IMR-90 (cell line): ENCODE results near the gene ERC2. TPM values are rescaled to one million over a fixed set of nuclear protein-coding genes. Genes with fewer than 3 reads are reported as not detected.

Source experiments
- ATAC-seq: fragments of 200-7000 bp; cut with Tn5 transposase; 2 replicates; pipeline ENCODE4 v1.9.1; 2020; ENCODE audit warnings: low read depth, mild to moderate bottlenecking, moderate library complexity
- BruUV-seq: library from RNA; stranded (reverse); fragments of 400-500 nt; replicated peaks from 2 replicates; lab custom pipeline; 2021; lab: Mats Ljungman, UMichigan
- CTCF ChIA-PET: fragments of 300-600 bp; formaldehyde crosslinking; extraction: SDS; loops from one replicate; lab custom pipeline; 2021; ENCODE audit warnings: antibody characterized with exemption; lab: Yijun Ruan, JAX
- POLR2A ChIA-PET: fragments of 300-600 bp; sonication (Branson Sonifier 250); formaldehyde crosslinking; loops from one replicate; lab custom pipeline; 2022; ENCODE audit warnings: antibody characterized with exemption; ENCODE audit not compliant: unreplicated experiment; lab: Charles Lee
- DNase-seq: peaks from one replicate; pipeline ENCODE4 v3.0.0; 2013
- H2AFZ ChIP-seq: replicated peaks from 2 replicates; pipeline ENCODE3; 2013; ENCODE audit warnings: low read length, mild to moderate bottlenecking; ENCODE audit not compliant: poor library complexity
- H2AK5ac ChIP-seq: 2 replicates; pipeline ENCODE4 v1.6.1; 2013; ENCODE audit warnings: low read depth, low read length, inconsistent platforms
- H2AK9ac ChIP-seq: replicated peaks from 2 replicates; pipeline ENCODE3; 2013; ENCODE audit warnings: mild to moderate bottlenecking, low read depth, low read length, moderate library complexity; ENCODE audit not compliant: poor library complexity
- H2BK120ac ChIP-seq: 2 replicates; pipeline ENCODE4 v1.6.1; 2013; ENCODE audit warnings: low read depth, low read length, inconsistent platforms
- H2BK15ac ChIP-seq: 3 replicates; pipeline ENCODE4 v1.6.1; 2013; ENCODE audit warnings: low read depth, low read length, inconsistent platforms
- H2BK20ac ChIP-seq: 2 replicates; pipeline ENCODE4 v1.6.1; 2013; ENCODE audit warnings: low read depth, mild to moderate bottlenecking, inconsistent platforms, low read length, moderate library complexity
- H2BK5ac ChIP-seq: 2 replicates; pipeline ENCODE4 v1.6.1; 2013; ENCODE audit warnings: mild to moderate bottlenecking, low read depth, low read length, inconsistent platforms; ENCODE audit not compliant: poor library complexity, severe bottlenecking
- H3K14ac ChIP-seq: replicated peaks from 2 replicates; pipeline ENCODE4 v1.6.1; 2013; ENCODE audit warnings: low read depth, low read length, inconsistent platforms
- H3K18ac ChIP-seq: 2 replicates; pipeline ENCODE4 v1.6.1; 2013; ENCODE audit warnings: low read depth, low read length, control low read depth
- H3K23ac ChIP-seq: 2 replicates; pipeline ENCODE4 v1.6.1; 2013; ENCODE audit warnings: low read depth, low read length, inconsistent platforms
- H3K27ac ChIP-seq: 2 replicates; pipeline ENCODE4 v1.5.1; 2013; ENCODE audit warnings: mild to moderate bottlenecking, control low read depth, low read length; ENCODE audit not compliant: insufficient read depth
- H3K27me3 ChIP-seq: 2 replicates; pipeline ENCODE4 v1.6.1; 2013; ENCODE audit warnings: low read length; ENCODE audit not compliant: control insufficient read depth, insufficient read depth
- H3K36me3 ChIP-seq: 2 replicates; pipeline ENCODE4 v1.6.1; 2013; ENCODE audit warnings: low read length, mixed read lengths; ENCODE audit not compliant: control insufficient read depth, insufficient read depth
- H3K4ac ChIP-seq: 2 replicates; pipeline ENCODE4 v1.6.1; 2013; ENCODE audit warnings: low read depth, low read length, inconsistent platforms
- H3K4me1 ChIP-seq: 2 replicates; pipeline ENCODE4 v1.6.1; 2013; ENCODE audit warnings: low read length, mixed read lengths; ENCODE audit not compliant: control insufficient read depth, insufficient read depth
- H3K4me2 ChIP-seq: 2 replicates; pipeline ENCODE4 v1.6.1; 2013; ENCODE audit warnings: low read depth, mild to moderate bottlenecking, control low read depth, low read length, moderate library complexity
- H3K4me3 ChIP-seq: 2 replicates; pipeline ENCODE4 v1.5.1; 2013; ENCODE audit warnings: low read depth, mild to moderate bottlenecking, control low read depth, low read length, moderate library complexity; ENCODE audit not compliant: insufficient read depth
- H3K56ac ChIP-seq: 2 replicates; pipeline ENCODE4 v1.6.1; 2013; ENCODE audit warnings: low read length, inconsistent platforms; ENCODE audit not compliant: insufficient read depth; ENCODE audit errors: extremely low read depth
- H3K79me1 ChIP-seq, 2 experiments: 2 replicates each; pipeline ENCODE4 v1.6.1; 2013; ENCODE audit warnings: low read length in 2 of 2, inconsistent platforms in 1 of 2, low read depth in 1 of 2
- H3K9ac ChIP-seq: 2 replicates; pipeline ENCODE4 v1.6.1; 2013; ENCODE audit warnings: low read depth, low read length, control low read depth
- H3K9me1 ChIP-seq: 2 replicates; pipeline ENCODE4 v1.6.1; 2013; ENCODE audit warnings: low read length, inconsistent platforms; ENCODE audit not compliant: insufficient read depth
- H3K9me3 ChIP-seq: 2 replicates; pipeline ENCODE4 v1.6.1; 2013; ENCODE audit warnings: low read length; ENCODE audit not compliant: control insufficient read depth, insufficient read depth
- H4K20me1 ChIP-seq: 2 replicates; pipeline ENCODE4 v1.6.1; 2013; ENCODE audit warnings: low read length, inconsistent platforms; ENCODE audit not compliant: insufficient read depth
- H4K5ac ChIP-seq: 2 replicates; pipeline ENCODE4 v1.6.1; 2013; ENCODE audit warnings: mild to moderate bottlenecking, low read depth, low read length, control low read depth
- H4K8ac ChIP-seq, 2 experiments: 2 replicates each; pipeline ENCODE4 v1.6.1; 2013; ENCODE audit warnings: low read depth in 2 of 2, low read length in 2 of 2, control low read depth in 1 of 2, inconsistent platforms in 1 of 2
- H4K91ac ChIP-seq: 2 replicates; pipeline ENCODE4 v1.6.1; 2013; ENCODE audit warnings: low read depth, low read length, inconsistent platforms; ENCODE audit not compliant: insufficient read depth
- BHLHE40 ChIP-seq: fragments of 150-350 bp; IDR thresholded peaks from 2 replicates; pipeline ENCODE4 v1.6.1; 2016; ENCODE audit warnings: mild to moderate bottlenecking, low read depth, low read length
- CEBPB ChIP-seq: IDR thresholded peaks from 2 replicates; pipeline ENCODE4 v1.6.1; 2012; ENCODE audit warnings: low read depth, low read length, improper control_type of control experiment
- POLR2A ChIP-seq: IDR thresholded peaks from 2 replicates; pipeline ENCODE4 v1.6.1; 2012; ENCODE audit warnings: mild to moderate bottlenecking, low read depth, low read length
- RAD21 ChIP-seq: IDR thresholded peaks from 2 replicates; pipeline ENCODE4 v1.6.1; 2012; ENCODE audit warnings: low read length, improper control_type of control experiment
- RCOR1 ChIP-seq: IDR thresholded peaks from 2 replicates; pipeline ENCODE4 v1.6.1; 2012; ENCODE audit warnings: mild to moderate bottlenecking, low read length, improper control_type of control experiment; ENCODE audit not compliant: insufficient replicate concordance
- WGBS, 2 experiments: methylation state at CpG; one replicate each; pipeline versions ENCODE4 v1.1.5 to v1.1.7; 2013; ENCODE audit warnings: missing lambda C conversion rate in 2 of 2; ENCODE audit not compliant: insufficient read length in 1 of 2; ENCODE audit errors: extremely low coverage in 2 of 2; 5-methylcytosine and 5-hydroxymethylcytosine counted together
- dilution Hi-C: fragments of 300-500 bp; cut with HindIII; formaldehyde crosslinking; loops from one replicate; pipeline ENCODE4 v1.14.3; 2018; ENCODE audit warnings: low sequenced_read_pairs; ENCODE audit not compliant: unreplicated experiment
- in situ Hi-C: fragments of 300-500 bp; cut with MboI; formaldehyde crosslinking; loops from 3 replicates; pipeline ENCODE4 v1.14.3; 2019; ENCODE audit warnings: low sequenced_read_pairs, inconsistent platforms, mixed read lengths
- intact Hi-C: fragments of 100-400 bp; cut with micrococcal nuclease; formaldehyde crosslinking; loops from 2 replicates; pipeline ENCODE4 v1.10.0; 2022
- polyA plus RNA-seq, 3 experiments: library from polyadenylated mRNA; depleted of rRNA; stranded (reverse); fragments of >200 nt; gene quantifications; 2 replicates each; pipeline ENCODE4 v1.2.3, GENCODE V29; 2012; ENCODE audit warnings: low replicate concordance in 1 of 3
- total RNA-seq: library from RNA; depleted of rRNA; stranded (reverse); fragments of >200 nt; gene quantifications from 2 replicates; pipeline ENCODE4 v1.2.3, GENCODE V29; 2012
- TF ChIP-seq, protein P1 (sequence below): fragments of 150-350 bp; IDR thresholded peaks from 2 replicates; pipeline ENCODE4 v1.6.1; 2016; ENCODE audit warnings: low read depth, mild to moderate bottlenecking, low read length, moderate library complexity, borderline replicate concordance

Gene ERC2
- total and polyA plus RNA-seq, 2 of the 4 experiments (the other 2 are of a cell fraction): 0.17 to 0.18 TPM

- H3K79me1 ChIP-seq: no peaks in the 10 kb centered on the region
- no peak overlapping the region for H2BK5ac ChIP-seq
- no peak overlapping the region for H2AK9ac ChIP-seq
- no peaks in the 10 kb centered on the region for H4K20me1 ChIP-seq
- H2BK120ac ChIP-seq: no peak overlapping the region
- H2BK20ac ChIP-seq: no peak overlapping the region
- H3K9me3 ChIP-seq: no peaks in the 10 kb centered on the region
- in situ Hi-C loops: no loop called here
- DNase-seq (no peak), ATAC-seq (no peak)
- no peak overlapping the region for H3K14ac ChIP-seq
- dilution Hi-C loops: no loop called here
- peaks cover 14% of the 10 kb centered on the region for H3K27me3 ChIP-seq
- no peak overlapping the region for H4K8ac ChIP-seq
- H3K4ac ChIP-seq: no peak overlapping the region
- H3K4me1 ChIP-seq: no peaks in the 10 kb centered on the region
- no peak overlapping the region for H4K91ac ChIP-seq
- H3K27ac ChIP-seq: no peak overlapping the region
- POLR2A ChIA-PET: no interaction called here
- TF ChIP-seq RAD21 (no peak), RCOR1 (no peak), POLR2A (no peak), CEBPB (no peak), BHLHE40 (no peak)
- TF ChIP-seq, protein P1, sequence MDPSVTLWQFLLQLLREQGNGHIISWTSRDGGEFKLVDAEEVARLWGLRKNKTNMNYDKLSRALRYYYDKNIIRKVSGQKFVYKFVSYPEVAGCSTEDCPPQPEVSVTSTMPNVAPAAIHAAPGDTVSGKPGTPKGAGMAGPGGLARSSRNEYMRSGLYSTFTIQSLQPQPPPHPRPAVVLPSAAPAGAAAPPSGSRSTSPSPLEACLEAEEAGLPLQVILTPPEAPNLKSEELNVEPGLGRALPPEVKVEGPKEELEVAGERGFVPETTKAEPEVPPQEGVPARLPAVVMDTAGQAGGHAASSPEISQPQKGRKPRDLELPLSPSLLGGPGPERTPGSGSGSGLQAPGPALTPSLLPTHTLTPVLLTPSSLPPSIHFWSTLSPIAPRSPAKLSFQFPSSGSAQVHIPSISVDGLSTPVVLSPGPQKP: no peak
- no peak overlapping the region for H3K4me2 ChIP-seq
- no peak overlapping the region for H4K5ac ChIP-seq
- no peak overlapping the region for H3K4me3 ChIP-seq
- H3K36me3 ChIP-seq: no peaks in the 10 kb centered on the region
- no TSS peak for BruUV-seq
- no peaks in the 10 kb centered on the region for H3K9me1 ChIP-seq
- H2BK15ac ChIP-seq: no peak overlapping the region
- no peak overlapping the region for H3K18ac ChIP-seq
- no peak overlapping the region for H2AFZ ChIP-seq
- no peak overlapping the region for H3K23ac ChIP-seq
- no peak overlapping the region for H3K56ac ChIP-seq
- WGBS, 2 experiments: no CpG with 5 or more reads among the region's 3 CpGs
- CTCF ChIA-PET: no interaction called here
- H2AK5ac ChIP-seq: no peak overlapping the region
- intact Hi-C loops: no loop called here
- H3K9ac ChIP-seq: no peak overlapping the region
Observed at GRCh38 chr3:56469141-56469540, 874 bp upstream of the ERC2 start.
